Calu3 (cell line): ENCODE results near the gene PKP3. TPM values are rescaled to one million over a fixed set of nuclear protein-coding genes. Genes with fewer than 3 reads are reported as not detected.

Experiments
- BruUV-seq: library from RNA; stranded (reverse); fragments of 400-500 nt; replicated peaks from 2 replicates; lab custom pipeline; 2021; lab: Mats Ljungman, UMichigan
- CTCF ChIA-PET: fragments of 300-600 bp; sonication (Branson Sonifier 250); formaldehyde crosslinking; loops from one replicate; lab custom pipeline; 2022; ENCODE audit warnings: antibody characterized with exemption; lab: Charles Lee
- DNase-seq: peaks from one replicate; pipeline ENCODE4 v3.0.0; 2022
- H3K27ac Mint-ChIP-seq: one replicate; pipeline ENCODE4 v1.8.0; 2022; ENCODE audit warnings: mixed read lengths; ENCODE audit not compliant: unreplicated experiment
- H3K27me3 Mint-ChIP-seq: one replicate; pipeline ENCODE4 v1.8.0; 2022; ENCODE audit warnings: mixed read lengths; ENCODE audit not compliant: unreplicated experiment
- H3K36me3 Mint-ChIP-seq: one replicate; pipeline ENCODE4 v1.8.0; 2022; ENCODE audit warnings: mild to moderate bottlenecking, moderate library complexity, mixed read lengths; ENCODE audit not compliant: insufficient read depth, unreplicated experiment
- H3K4me1 Mint-ChIP-seq: one replicate; pipeline ENCODE4 v1.8.0; 2022; ENCODE audit warnings: mild to moderate bottlenecking, low read depth, mixed read lengths; ENCODE audit not compliant: unreplicated experiment
- H3K4me3 Mint-ChIP-seq: one replicate; pipeline ENCODE4 v1.8.0; 2022; ENCODE audit warnings: mild to moderate bottlenecking, low read depth, moderate library complexity, mixed read lengths; ENCODE audit not compliant: unreplicated experiment
- H3K9me3 Mint-ChIP-seq: one replicate; pipeline ENCODE4 v1.8.0; 2022; ENCODE audit warnings: low read depth, mixed read lengths; ENCODE audit not compliant: unreplicated experiment
- CTCF ChIP-seq: fragments of 200-600 bp; IDR thresholded peaks from one replicate; pipeline ENCODE4 v1.8.0; 2022; ENCODE audit warnings: antibody characterized with exemption; ENCODE audit not compliant: unreplicated experiment
- intact Hi-C: fragments of 100-400 bp; cut with micrococcal nuclease; formaldehyde crosslinking; loops from one replicate; pipeline ENCODE4 v1.10.0; 2022; ENCODE audit not compliant: unreplicated experiment
- total RNA-seq: library from RNA; stranded (reverse); gene quantifications from 2 replicates; pipeline ENCODE4 v1.2.3, GENCODE V29; 2022

The PKP3 gene
- total RNA-seq, 1 experiment from 2014 or later: 128 TPM

- intact Hi-C loops: no loop called here
- peaks cover 10% of the 10 kb centered on the region for H3K36me3 Mint-ChIP-seq
- DNase-seq: peak; percentile 75
- CTCF ChIA-PET: interaction anchor here (0.7 to 1.0 kb wide), 2 partner anchors 22 to 496 kb away, joined by 3 to 4 read pairs; no protein-coding TSS in a partner anchor
- TF ChIP-seq CTCF: no peak
- peaks cover 50% of the 10 kb centered on the region for H3K27me3 Mint-ChIP-seq
- no peak overlapping the region for H3K27ac Mint-ChIP-seq
- H3K4me1 Mint-ChIP-seq: peaks cover 8% of the 10 kb centered on the region
- BruUV-seq: no TSS peak
- no peak overlapping the region for H3K4me3 Mint-ChIP-seq
- H3K9me3 Mint-ChIP-seq: peaks cover 5% of the 10 kb centered on the region
These were observed 29.9 kb upstream of the PKP3 start for GRCh38 chr11:363948-364761.

- H3K36me3 Mint-ChIP-seq: peaks cover 10% of the 10 kb centered on the region
- DNase-seq: no peak
These were observed 28.9 kb upstream of the PKP3 start for GRCh38 chr11:364991-365725.

GRCh38 chr11:365831-366230 is 28.2 kb upstream of the PKP3 start:
- CTCF ChIA-PET: no interaction called here
- H3K4me1 Mint-ChIP-seq: peaks cover 8% of the 10 kb centered on the region
- peaks cover 45% of the 10 kb centered on the region for H3K27me3 Mint-ChIP-seq

More at GRCh38 chr11:364991-365725, 28.9 kb upstream of the PKP3 start:
- H3K4me1 Mint-ChIP-seq: peaks cover 8% of the 10 kb centered on the region
- intact Hi-C loops: no loop called here
- H3K4me3 Mint-ChIP-seq: no peak overlapping the region
- BruUV-seq: no TSS peak
- TF ChIP-seq CTCF: no peak
- peaks cover 5% of the 10 kb centered on the region for H3K9me3 Mint-ChIP-seq
- CTCF ChIA-PET: no interaction called here
- H3K27me3 Mint-ChIP-seq: peaks cover 44% of the 10 kb centered on the region
- H3K27ac Mint-ChIP-seq: no peak overlapping the region

More at GRCh38 chr11:365831-366230, 28.2 kb upstream of the PKP3 start:
- DNase-seq: no peak
- TF ChIP-seq CTCF: no peak
- Mint-ChIP-seq H3K9me3 (peaks cover 5% of the 10 kb centered on the region), H3K27ac (no peak overlapping the region), H3K4me3 (no peak overlapping the region), H3K36me3 (peaks cover 12% of the 10 kb centered on the region)
- intact Hi-C loops: no loop called here
- no TSS peak for BruUV-seq
